Pancreas (tissue), 10 donors: ENCODE data around the gene TEAD2. TPM values are rescaled to one million over a fixed set of nuclear protein-coding genes. Genes with fewer than 3 reads are reported as not detected.

ENCODE experiments used
- ATAC-seq, 4 donors: fragments of 200-7000 bp; cut with Tn5 transposase; one replicate each; pipeline versions ENCODE4 v1.8.0 to v1.9.1; 2020; ENCODE audit warnings: mild to moderate bottlenecking in 4 of 4, moderate library complexity in 4 of 4
- DNase-seq, 6 donors: peaks; one replicate each; pipeline ENCODE4 v3.0.0-alpha.2; 2020
- FAIRE-seq: peaks from 2 replicates; lab custom pipeline; 2012; peaks lifted over from hg19 to GRCh38; lab: Jason Lieb, UNC
- H3K27ac ChIP-seq, 4 donors: fragments of 200-600 bp; sonication (generic); 1 replicate in 3 of 4; 2 replicates in 1 of 4; pipeline versions ENCODE4 v1.5.0 to v1.8.0; 2020
- H3K27me3 ChIP-seq, 4 donors: fragments of 200-600 bp; one replicate each; pipeline ENCODE4 v1.8.0; 2021
- H3K36me3 ChIP-seq, 3 donors: fragments of 200-600 bp; sonication (generic) in 1 of 3; one replicate each; pipeline versions ENCODE4 v1.5.0 to v1.8.0; 2020 to 2021
- H3K4me1 ChIP-seq, 3 donors: fragments of 200-600 bp; one replicate each; pipeline ENCODE4 v1.8.0; 2021
- H3K4me3 ChIP-seq, 4 donors: fragments of 200-600 bp; sonication (generic) in 2 of 4; one replicate each; pipeline versions ENCODE4 v1.5.0 to v1.8.0; 2020 to 2021
- H3K9me3 ChIP-seq, 4 donors: fragments of 200-600 bp; one replicate each; pipeline ENCODE4 v1.8.0; 2021
- WGBS, 2 donors: extraction: QIAGEN DNeasy Blood & Tissue Kit; methylation state at CpG; one replicate each; pipeline ENCODE4 v1.1.7; 2013; 5-methylcytosine and 5-hydroxymethylcytosine counted together
- intact Hi-C, 3 donors: fragments of 100-400 bp; cut with DNase I; formaldehyde crosslinking; loops; one replicate each; pipeline versions ENCODE4 v1.11.1 to v1.14.2; 2022
- polyA plus RNA-seq, 2 donors: library from polyadenylated mRNA; stranded (reverse); fragments of 200-250 nt; gene quantifications; one replicate each; pipeline ENCODE4 v1.2.3, GENCODE V29; 2013
- total RNA-seq, 6 donors: library from RNA; stranded (reverse); fragmentation: NEBNext Ultra II Directional in 4 of 6; extraction: Animal tissue kit (Norgen Biotek cat#: 25700) in 4 of 6; gene quantifications; one replicate each; pipeline versions ENCODE4 v1.2.1 to v1.2.4, GENCODE V29; 2021 to 2023
- TF ChIP-seq, protein P1 (sequence below), 4 donors: fragments of 200-600 bp; sonication (generic) in 3 of 4; IDR thresholded peaks; one replicate each; pipeline versions ENCODE4 v1.5.0 to v1.8.0; 2021; ENCODE audit warnings: antibody characterized with exemption in 4 of 4
- donor health status: healthy with polysubstance abuse.
- donor health status: DM: no; HTN: no; CAD: no; lungs with moderate emphysema.
- donor health status: DM: no; HTN: no; CAD: no.
- donor health status: control.
- donor health status: control.
- donor health status: Bipolar disorder and iron deficiency.
- donor health status: DM: yes; HTN: yes; CAD: no.
- donor health status: DM: no; HTN: no; CAD: no.
- donor health status: DM: no; HTN: no; CAD: no.
- donor health status: DM: yes; HTN: yes; CAD: no.

The TEAD2 gene
- total and polyA plus RNA-seq, 8 donors = 10.5 to 30.6 (median 14.7) TPM

DNA sequence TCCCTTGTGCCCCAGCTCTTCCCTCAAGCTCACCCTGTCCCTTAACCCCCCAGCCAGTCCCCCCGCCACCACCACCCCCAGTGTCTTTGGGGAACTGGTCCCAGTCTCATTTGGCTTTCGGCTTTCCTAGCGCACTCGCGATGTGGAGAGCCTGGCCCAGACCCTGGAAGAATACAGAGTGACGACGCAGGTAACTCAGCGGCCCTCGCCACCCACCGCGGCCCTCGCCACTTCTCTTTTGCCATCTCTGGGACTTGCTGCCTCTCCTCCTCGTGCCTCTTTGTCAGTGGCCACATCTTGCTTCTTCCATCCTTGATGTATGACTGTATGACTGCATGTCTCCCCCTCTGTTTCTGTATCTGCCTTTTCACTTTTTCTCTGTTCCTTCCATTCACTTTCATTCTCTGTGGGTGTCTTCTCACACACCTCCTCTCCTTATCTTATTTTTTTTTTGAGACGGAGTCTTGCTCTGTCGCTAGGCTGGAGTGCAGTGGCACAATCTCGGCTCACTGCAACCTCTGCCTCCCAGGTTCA lies 45.3 kb upstream of the TEAD2 start:
- no peaks in the 10 kb centered on the region for H3K4me1 ChIP-seq
- H3K27me3 ChIP-seq = no peaks in the 10 kb centered on the region
- DNase-seq (no peak), FAIRE-seq (no peak), ATAC-seq (no peak)
- no peaks in the 10 kb centered on the region for H3K36me3 ChIP-seq
- no peak overlapping the region for H3K27ac ChIP-seq
- 78 to 80% methylated on average over 12 to 16 of the region's 16 CpGs for WGBS, 2 donors
- intact Hi-C loops = no loop called here
- H3K9me3 ChIP-seq = no peaks in the 10 kb centered on the region
- TF ChIP-seq, protein P1, sequence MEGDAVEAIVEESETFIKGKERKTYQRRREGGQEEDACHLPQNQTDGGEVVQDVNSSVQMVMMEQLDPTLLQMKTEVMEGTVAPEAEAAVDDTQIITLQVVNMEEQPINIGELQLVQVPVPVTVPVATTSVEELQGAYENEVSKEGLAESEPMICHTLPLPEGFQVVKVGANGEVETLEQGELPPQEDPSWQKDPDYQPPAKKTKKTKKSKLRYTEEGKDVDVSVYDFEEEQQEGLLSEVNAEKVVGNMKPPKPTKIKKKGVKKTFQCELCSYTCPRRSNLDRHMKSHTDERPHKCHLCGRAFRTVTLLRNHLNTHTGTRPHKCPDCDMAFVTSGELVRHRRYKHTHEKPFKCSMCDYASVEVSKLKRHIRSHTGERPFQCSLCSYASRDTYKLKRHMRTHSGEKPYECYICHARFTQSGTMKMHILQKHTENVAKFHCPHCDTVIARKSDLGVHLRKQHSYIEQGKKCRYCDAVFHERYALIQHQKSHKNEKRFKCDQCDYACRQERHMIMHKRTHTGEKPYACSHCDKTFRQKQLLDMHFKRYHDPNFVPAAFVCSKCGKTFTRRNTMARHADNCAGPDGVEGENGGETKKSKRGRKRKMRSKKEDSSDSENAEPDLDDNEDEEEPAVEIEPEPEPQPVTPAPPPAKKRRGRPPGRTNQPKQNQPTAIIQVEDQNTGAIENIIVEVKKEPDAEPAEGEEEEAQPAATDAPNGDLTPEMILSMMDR (IDR thresholded peaks at IDR 0.05) = no peak
- H3K4me3 ChIP-seq = no peak overlapping the region

- 68 to 76% methylated on average over 7 of the region's 7 CpGs for WGBS, 2 donors
- FAIRE-seq = no peak
These were observed 44.9 kb upstream of the TEAD2 start for GRCh38 chr19:49407079-49407478.

DNA sequence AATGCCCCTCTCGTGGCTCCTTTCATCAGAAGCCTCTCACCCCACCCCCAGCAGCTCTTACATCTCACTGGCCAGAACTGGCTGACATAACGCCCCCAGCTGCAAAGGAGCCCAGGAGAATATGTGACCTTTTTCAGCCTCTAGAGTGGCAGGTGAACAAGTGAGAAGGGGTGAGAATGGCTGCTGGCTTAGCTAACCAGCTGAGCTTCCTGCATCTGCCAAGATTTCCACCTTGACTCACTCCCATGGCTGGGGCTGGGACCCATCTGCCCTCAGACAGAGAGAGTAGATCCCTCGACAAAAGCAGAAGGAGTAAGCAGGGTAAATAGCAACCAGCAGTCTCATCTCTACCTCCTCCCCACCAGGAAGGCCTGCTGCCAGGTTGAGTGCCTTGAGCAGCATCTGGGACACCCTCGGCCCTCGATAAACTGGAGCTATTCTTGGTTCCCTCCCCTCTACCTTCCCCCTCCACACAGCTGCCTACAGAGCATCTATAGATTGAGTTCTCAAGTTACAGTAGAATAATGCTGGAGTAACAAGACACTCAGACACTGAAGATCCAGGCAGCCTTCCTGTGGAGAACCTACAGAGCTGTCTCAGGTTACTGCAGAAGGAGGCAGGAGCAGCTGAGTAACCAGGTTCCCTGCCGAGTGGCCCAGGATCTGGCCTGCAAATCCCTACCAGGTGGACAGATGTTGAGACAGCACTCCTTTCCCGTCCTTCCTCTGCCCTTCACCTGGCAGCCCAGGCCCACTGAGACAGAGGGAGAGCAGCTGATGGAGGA lies 41.4 kb upstream of the TEAD2 start:
- 37 to 42% methylated on average over 7 of the region's 7 CpGs for WGBS, 2 donors
- H3K27ac ChIP-seq = no peak overlapping the region
- no peaks in the 10 kb centered on the region for H3K9me3 ChIP-seq
- ATAC-seq (no peak), DNase-seq (no peak), FAIRE-seq (no peak)
- TF ChIP-seq, protein P1 (IDR thresholded peaks at IDR 0.05) = no peak
- no peaks in the 10 kb centered on the region for H3K4me1 ChIP-seq
- intact Hi-C loops = no loop called here
- no peaks in the 10 kb centered on the region for H3K36me3 ChIP-seq
- no peak overlapping the region for H3K4me3 ChIP-seq
- no peaks in the 10 kb centered on the region for H3K27me3 ChIP-seq

More at GRCh38 chr19:49407079-49407478, 44.9 kb upstream of the TEAD2 start:
- ATAC-seq (no peak), DNase-seq (no peak)
- H3K27ac ChIP-seq = no peak overlapping the region
- no peaks in the 10 kb centered on the region for H3K9me3 ChIP-seq
- TF ChIP-seq, protein P1 (IDR thresholded peaks at IDR 0.05) = no peak
- H3K27me3 ChIP-seq = no peaks in the 10 kb centered on the region
- intact Hi-C loops = no loop called here
- no peaks in the 10 kb centered on the region for H3K36me3 ChIP-seq
- no peaks in the 10 kb centered on the region for H3K4me1 ChIP-seq
- H3K4me3 ChIP-seq = no peak overlapping the region

GRCh38 chr19:49400029-49400428 lies 37.8 kb upstream of the TEAD2 start:
- no peak overlapping the region for H3K27ac ChIP-seq
- FAIRE-seq (no peak), ATAC-seq (no peak), DNase-seq (no peak)
- intact Hi-C loops = no loop called here
- WGBS, 2 donors = 82 to 85% methylated on average over 6 of the region's 6 CpGs
- no peaks in the 10 kb centered on the region for H3K4me1 ChIP-seq
- H3K27me3 ChIP-seq = no peaks in the 10 kb centered on the region
- TF ChIP-seq, protein P1 (IDR thresholded peaks at IDR 0.05) = no peak
- H3K9me3 ChIP-seq = no peaks in the 10 kb centered on the region
- H3K4me3 ChIP-seq = no peak overlapping the region
- no peaks in the 10 kb centered on the region for H3K36me3 ChIP-seq

GRCh38 chr19:49398931-49399330 lies 36.7 kb upstream of the TEAD2 start:
- Histone ChIP-seq H3K4me1 (no peaks in the 10 kb centered on the region), H3K27me3 (no peaks in the 10 kb centered on the region), H3K27ac (no peak overlapping the region), H3K36me3 (no peaks in the 10 kb centered on the region), H3K9me3 (no peaks in the 10 kb centered on the region), H3K4me3 (no peak overlapping the region)
- FAIRE-seq (no peak), DNase-seq (no peak), ATAC-seq (no peak)
- intact Hi-C loops = loop anchor here (5.0 to 10.0 kb wide), 2 partner anchors 38 to 46 kb away; partner anchors contain the start of gene SLC17A7 (in 1 of the 3)
- TF ChIP-seq, protein P1 (IDR thresholded peaks at IDR 0.05) = no peak
- 90 to 94% methylated on average over 5 to 6 of the region's 6 CpGs for WGBS, 2 donors
